Glomerular visceral epithelial cell (primary cell): ENCODE measurements around the gene GATB.

Source experiments
- DNase-seq: peaks from one replicate; pipeline ENCODE4 v3.0.0-alpha.2; 2016; ENCODE audit errors: extremely low spot score

Gene GATB, protein sequence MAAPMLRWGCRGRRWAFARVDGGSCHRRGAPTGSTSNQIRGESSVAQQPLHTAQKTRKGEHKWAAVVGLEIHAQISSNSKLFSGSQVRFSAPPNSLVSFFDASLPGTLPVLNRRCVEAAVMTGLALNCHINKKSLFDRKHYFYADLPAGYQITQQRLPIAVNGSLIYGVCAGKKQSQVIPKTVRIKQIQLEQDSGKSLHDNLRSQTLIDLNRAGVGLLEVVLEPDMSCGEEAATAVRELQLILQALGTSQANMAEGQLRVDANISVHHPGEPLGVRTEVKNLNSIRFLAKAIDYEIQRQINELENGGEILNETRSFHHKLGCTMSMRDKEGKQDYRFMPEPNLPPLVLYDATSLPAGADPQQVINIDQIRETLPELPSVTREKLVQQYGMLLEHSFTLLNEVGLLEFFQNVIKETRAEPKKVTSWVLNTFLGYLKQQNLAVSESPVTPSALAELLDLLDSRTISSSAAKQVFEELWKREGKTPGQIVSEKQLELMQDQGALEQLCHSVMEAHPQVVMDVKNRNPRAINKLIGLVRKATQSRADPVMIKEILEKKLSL

DNA sequence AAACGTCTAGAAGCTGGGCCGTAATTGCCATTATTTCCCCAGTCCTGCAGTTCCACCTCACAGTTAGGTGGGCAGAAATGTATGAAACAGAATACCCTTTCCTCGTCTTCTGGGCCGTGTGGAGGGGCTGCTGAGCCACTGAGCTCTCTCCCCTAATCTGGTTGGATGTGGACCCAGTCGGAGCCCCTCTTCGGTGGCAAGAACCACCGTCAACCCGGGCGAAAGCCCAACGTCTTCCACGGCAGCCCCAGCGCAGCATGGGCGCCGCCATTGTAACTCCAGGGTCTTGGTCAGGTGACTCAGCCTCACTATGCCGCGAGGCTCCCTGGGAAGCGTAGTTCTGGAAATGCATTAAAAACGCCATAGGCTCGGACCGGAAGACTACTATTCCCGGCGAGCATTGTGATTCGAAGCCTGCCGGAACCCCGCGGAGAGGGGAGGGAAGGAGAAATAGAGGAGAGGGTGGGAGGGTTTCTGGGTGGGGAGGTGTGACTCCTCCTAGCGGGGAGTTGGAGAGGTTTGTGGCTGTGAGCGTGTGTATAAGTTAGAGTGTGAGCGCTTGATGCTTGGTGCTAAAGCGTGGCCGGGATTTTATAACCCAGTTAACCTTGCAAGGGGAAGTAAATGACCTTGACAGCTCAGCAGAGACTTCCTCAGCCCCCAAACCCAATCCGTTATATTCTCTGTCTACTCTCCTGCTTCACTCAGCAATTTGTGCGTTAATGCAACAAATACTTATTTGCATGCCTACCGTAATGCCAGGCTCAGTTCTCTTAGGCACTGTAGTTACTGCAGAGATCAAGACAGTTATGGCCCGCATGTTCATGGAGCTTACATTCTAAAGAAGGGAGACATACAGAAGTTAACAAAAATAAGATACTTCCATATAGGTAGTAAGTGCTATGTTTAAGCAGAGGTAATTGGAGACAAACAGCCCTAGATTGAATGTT, at the start of gene GATB:
GATB (minus strand) TSS at position 296 of the 950 bp plus-strand sequence; CDS start at position 271, 25 bp downstream.
- peak; percentile 96 for DNase-seq

DNA sequence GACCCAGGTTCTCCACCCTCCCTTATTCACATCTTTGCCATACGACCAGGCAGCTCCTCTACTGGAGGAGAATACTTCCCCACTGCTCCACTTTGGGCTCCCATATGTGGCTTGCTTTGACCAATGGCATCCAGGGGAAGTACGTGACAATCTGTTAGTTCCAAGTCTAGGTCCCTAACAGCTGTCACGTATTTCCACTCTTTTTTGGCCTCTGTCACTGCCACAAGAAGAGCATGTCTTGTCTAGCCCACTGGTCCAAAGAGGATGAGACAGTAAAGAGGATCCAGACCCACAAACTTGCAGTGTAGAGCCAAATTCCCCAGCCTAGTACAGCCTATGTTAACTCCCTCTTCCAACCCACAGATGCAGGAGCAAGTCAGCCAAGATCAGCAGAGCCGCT, 49.7 kb upstream of the GATB start:
- no peak for DNase-seq

DNA sequence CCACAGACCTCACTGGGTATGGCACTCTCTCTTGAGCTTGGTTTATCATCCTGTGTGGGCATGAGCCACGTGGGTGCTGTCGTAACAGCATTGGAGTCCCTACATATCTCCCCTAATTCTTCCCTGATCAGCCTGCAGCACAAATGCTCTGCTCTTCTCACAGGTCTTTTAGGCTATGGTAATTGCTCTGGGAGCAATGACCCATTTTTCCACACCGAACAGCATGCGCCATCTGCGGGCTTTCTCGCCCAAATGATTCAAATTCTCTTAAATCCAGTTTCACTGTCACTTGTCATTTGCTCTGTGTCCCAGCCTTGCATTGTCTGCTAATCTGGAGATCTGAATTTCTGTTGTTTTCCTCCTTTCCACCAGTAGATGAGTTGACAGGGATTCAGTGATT, 48.9 kb upstream of the GATB start:
- DNase-seq = no peak

DNA sequence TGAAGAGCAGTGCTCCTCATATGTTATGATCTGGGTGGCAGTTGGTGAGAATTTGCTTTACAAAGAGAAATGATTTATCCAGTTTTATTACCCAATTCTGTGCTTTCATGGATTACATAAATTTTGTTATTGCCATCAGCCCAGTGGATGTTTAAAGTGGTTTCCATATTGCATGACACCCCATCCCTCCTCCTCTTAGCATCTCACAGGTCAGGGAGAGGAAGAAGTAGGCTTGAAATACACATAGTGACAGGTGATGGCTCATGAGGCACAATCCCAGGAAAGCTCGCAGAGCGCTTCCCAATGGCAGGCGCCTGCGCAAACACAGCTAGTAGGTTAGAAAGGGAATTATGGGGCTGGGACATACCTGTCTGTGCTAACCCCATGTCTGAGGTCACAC, 47.7 kb upstream of the GATB start:
- DNase-seq = no peak

DNA sequence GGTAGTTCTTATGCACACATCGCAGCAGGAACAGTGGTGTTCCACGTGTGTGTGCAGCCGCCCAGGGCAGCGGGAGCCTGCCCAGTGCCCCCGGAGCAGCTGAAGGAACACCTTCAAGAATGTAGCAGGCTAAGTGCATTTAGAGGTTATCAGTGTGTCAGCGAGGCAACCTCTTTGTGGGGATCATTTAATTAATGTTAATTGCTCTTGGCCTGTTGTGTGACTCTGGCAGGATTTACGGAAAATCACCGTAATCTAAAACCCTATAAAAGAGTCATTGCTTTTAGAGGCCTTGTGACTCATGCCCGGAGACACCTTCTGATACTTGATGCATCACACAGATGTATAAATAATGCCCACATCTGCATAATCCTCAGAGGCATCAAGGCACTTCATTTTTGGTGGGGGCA, 47.3 kb upstream of the GATB start:
- no peak for DNase-seq

DNA sequence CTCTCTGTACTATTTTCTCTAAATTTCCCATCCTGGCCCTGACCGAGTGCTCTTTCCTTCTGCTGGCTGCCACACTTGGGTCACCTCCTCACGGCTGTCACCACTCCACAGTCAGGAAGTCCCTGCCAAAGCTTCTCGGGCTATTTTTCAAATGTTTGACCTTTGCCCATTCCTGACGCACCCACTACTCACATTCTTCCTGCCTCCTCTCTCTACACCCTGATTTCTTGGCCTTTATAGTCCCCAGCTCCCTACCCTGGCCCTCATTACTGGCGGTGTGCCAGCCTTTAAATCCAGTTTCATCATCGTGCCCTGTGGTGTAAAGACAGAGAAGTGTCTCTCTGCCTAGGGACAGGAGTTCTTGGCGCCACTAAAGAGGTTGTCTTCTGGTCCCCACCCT, 46.4 kb upstream of the GATB start:
- no peak for DNase-seq

DNA sequence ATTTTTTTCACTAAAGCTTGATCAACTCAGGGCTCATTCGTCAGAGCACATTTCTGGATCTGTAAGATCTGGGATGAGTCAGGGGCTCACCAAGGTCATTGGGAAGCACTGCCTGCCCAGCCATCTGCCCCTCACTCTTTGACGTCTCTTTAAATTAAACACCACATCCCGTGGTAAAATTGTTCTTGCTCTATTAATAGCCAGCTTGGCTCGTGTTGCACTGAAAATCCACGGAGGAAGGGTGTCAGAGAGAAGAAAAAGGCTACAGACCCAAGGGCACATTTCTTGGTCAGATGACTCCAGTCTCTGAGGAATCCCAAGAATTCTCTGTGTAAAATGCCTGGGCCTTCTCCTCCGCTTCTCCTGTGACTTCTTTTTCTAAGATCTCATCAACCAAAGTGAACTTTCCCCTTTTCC, 45.7 kb upstream of the GATB start:
- DNase-seq = peak; percentile 81

DNA sequence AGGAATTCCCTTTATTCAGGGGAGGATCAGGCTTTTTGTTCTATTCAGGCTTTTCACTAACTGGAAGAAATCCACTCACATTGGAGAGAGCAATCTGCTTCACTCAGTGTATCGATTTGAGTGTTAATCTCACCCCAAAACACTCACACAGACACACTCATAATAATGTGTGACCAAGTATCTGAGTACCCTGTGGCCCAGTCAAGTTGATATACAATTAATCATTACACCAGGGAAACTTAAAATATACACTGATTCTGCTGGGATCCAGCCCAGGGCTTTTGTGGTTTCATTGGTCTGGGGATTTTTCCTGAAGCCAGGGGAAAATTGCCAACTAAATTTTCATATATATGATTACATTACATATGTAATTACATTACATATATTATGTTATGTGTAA, 44.0 kb upstream of the GATB start:
- peak; percentile 53 for DNase-seq

DNA sequence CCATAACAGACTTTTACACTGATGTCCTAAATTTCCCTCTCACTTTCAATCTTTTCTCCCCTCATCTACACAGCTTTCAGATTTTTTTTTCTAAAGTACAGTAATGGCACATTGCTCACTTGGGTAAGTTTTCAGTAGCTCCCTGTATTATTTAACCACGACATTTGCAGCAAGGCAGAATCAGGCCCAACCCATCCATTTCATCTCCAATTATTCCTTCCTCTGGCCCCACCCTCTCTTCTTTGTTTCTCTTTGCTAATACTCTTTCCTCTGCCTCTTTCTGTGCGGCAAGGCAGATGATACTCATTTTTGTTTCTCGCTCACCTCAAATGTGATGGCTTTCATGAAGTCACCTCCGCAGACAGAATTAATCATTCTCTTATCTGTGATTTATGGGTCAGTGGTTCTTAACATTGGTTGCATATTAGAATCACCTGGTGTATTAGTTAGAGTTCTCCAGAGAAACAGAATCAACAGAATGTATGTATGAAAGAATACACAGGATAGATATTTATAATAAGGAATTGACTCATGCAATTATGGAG, 43.4 kb upstream of the GATB start:
- peak; percentile 33 for DNase-seq

DNA sequence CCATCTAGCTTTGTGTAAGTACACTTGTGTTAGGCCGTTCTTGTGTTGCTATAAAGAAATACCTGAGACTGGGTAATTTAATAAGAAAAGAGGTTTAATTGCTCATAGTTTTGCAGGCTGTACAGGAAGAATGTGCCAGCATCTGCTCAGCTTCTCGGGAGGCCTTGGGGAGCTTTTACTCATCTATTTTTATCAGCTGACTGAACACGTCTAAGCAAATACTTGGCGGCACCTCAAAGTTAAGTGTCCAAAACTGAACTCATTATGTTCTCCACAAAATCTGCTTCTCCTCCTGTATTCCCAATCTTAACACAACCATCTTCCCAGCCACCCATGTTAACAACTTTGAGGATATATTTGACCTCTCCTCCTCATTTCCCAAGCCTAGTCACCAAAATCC, 42.4 kb upstream of the GATB start:
- DNase-seq = no peak

DNA sequence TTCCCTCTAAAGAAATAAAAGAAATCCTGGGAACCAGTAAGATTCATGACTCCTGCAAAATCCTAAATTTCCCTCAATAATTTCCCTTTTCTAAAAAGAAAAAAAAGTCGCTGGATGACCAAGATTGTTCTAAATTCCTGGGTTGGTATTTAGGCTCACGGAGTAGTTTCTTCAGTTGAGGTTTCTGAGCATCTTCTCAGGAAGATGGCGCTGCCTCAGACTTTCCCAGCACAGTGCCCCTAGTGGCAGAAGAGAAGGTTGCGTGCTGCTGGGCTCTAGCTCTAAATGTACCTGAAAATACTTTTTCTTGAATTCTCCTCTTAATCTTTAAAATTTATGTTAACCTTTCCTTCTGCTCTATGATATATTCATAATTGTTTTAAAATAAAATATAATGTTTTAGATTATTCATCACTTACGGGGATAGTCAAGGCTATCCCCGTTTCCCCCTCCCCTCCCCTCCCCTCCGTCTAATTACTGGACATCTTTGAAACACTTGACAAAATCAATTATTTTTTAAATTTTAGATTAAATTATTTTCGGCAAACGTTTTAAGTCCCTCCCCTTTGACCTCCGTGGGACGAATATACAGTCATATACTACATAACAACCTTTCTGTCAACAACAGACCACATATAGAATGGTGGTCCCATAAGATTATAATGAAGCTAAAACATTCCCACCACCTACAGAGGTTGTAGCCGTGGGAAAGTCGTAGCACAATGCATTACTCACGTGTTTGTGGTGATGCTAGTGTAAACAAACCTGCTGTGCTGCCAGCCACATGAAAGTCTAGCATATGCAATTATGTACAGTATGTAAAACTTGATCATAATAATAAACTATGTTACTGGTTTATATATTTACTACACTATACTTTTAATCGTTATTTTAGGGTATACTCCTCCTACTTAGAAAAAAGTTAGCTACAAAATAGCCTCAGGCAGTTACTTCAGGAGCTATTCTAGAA, 41.0 kb upstream of the GATB start:
- no peak for DNase-seq

DNA sequence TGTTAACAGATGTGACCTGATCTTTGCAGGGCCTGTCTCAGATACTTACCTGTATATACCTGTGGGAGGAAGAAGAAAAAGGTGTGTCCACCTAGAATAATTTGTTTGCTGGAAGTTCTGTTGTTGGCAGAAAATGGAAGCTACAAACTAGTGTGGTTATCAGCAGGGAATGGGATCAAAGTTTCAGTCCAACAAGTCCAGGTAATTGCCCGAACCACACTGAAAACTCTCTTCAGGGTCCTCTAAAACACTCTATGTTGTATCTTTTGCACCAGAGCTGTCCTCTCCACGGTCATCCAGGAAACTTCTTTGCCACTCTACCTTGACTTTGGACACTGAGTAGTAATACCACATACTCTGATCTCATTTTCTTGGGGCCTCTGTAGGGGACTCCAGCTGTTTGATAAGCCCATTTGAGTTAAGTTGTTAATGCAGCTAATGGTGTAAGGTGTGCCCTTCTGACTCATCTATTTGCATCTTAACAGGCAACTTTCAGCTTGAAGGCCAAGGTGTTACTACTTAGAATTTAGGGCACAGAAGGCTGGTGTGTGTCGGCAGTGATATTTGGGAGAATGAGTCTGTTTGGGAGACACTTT, 38.7 kb upstream of the GATB start:
- DNase-seq = no peak

DNA sequence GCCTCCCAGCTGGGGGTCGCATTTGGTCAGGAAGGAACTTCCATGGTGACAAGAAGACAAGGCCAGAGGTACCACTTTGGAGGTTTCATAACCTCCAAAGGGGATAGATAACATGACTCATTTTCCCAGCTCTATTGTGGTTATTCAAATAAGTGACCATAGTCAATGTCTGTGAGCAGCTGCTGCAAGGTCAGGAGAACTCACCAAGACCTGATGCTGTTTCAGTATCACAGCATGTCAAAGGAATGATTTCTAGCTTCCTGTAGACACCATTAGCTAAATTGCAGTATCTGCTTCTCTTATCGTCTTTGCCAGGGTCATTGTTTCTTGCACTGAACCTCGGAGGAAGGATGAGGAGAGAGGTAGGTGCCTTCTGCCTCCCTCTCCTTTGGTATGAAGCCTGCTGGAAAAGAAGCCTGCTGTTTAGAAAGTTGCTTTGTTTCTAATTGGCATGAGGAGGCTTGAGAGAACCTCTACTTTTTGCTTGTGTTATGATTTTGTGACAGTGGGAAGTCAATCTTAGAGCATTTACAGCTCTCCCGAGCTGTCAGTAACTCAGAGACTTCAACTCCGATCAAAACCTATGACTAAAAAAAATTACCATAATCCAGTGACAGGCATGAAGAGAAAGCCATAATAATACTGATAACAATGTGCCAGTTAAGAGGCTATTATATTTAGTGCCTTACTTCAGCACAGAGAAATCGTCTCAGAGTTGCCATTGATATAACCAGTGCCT, 38.0 kb upstream of the GATB start:
- DNase-seq = peak; percentile 43

DNA sequence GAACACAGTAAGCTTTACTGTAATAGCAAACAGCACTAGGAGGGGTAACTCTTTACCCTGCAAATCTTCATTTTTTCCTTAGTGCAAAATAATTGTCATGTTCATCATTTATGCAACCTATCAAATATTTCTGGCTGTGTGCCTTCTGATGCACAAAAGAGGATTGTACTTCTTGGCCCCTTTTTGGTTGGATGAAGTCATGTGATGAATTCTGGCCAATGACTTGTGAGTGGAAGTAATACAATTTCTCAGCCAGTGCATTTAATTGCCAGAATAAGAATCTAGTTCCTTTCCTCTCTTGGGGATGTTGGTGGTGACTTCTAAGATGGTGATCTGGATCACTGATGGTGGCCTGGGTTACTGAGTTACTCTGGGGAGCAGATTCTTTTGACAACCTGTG, 37.0 kb upstream of the GATB start:
- DNase-seq = no peak

DNA sequence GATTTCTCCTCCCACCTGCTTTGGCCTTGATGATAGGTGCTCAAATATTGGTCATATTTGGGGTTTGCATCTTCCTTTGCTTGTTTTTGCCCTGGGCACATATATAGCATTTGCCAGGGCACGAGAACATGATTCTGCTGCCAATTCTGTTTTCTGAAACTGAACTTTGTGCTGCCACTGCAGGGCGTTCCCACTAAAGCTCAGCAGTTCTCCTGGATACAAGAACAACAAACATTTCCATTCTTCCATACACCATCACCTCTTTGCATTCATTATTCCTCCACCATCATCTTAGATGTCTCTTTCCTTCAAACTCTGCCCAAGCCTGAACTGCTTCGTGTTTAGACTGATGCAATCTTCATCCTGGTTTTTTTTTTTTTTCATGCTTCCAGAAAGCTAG, 36.3 kb upstream of the GATB start:
- DNase-seq = no peak

DNA sequence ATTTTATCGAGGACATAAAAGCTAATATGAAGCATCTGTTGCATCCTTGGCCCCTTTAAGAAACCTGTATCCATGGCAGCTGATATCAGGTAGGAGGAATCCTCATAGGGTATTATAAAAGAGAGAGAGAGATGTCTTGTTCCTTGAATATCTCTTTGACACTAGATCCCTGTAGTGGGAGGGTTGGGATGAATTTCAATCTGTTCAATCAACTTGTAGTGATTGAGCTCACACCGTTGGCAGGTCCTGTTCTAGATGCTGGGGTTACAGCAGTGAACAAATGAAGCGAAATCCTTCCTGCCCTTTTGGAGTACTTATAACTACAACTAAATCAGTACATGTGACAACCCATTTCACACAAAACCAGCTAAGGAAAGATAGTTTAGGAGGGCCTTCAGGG, 35.3 kb upstream of the GATB start:
- DNase-seq = no peak

DNA sequence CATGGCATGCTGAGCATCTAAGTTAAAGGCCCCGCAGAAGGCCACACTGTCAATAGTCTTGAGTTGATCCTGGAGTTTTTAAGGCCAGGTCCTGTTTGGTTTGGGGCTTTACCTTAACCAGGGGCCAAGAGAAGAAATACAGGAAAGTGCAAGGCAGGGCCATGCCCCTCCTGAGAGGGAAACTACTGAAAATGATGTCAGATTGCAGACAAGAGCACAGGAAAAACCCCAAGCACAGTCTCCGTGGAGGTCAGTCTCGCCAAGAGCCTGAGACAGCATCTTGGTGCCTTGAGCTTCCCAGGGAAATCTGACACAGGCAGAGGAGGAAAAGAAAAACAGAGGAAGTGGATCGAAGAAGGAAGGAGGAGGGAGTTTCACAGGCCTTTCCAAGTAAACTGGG, 32.2 kb upstream of the GATB start:
- no peak for DNase-seq

DNA sequence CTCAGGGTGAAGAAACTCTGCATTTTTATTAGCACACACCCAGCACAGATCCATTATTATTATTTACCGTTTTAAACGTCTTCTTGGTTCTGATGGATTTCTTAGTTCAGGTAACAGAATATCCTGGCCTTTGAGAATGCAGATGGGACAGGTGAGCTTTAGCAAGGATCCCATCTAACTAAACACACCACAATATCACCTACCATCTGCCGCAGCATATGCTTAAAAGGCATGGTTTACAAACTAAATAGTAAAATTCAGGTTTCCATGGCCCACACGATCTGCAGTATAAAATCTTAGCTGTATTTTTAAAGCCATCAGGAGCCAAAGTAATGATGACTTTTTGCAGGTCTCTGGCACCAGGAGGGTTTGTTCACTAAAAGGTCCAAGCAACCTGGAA, 31.7 kb upstream of the GATB start:
- no peak for DNase-seq

DNA sequence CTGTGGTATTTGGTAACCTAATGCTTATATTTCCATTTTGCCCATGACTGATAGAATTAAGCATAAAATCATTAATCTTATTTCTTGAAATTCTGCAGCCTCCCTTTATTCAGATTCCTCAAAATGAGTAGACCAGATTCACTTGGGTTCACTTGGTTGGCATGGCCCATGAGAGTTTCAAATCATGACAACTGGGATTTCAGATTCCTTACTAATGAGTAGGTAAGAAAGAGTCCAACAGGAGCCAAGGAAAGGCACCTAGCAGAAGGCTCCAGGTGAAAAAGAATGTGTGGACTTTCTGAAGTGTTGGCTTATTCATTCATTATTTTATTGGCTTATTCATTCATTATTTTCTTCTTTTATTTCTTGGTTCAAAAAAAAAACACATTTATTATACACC, 27.2 kb upstream of the GATB start:
- DNase-seq = no peak

DNA sequence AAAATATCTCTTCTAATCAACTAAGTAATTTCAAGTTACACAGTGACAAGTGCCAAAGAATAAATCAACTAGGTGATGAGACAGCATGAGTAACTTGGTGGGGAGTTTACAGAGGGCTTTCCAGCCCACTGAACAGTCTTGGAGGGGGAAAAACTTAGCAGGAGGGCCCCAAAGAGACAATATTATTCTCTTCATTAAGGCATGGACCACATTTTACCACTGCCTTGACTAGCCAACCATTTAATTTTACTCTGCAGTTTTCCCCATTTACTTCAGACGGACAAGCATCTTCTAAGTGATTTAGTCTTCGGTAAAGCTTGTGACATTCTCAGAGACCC, 25.3 kb upstream of the GATB start:
- DNase-seq = peak; percentile 54
